IPS-18a (cell line): Measurements from ENCODE around the gene AUTS2.
A peak's percentile ranks its signal among the peaks of the same experiment; 100 is the strongest.

Source experiments
- H3K27ac ChIP-seq: one replicate; pipeline ENCODE4 v1.5.1; 2013; ENCODE audit warnings: low read length
- H3K27me3 ChIP-seq: one replicate; pipeline ENCODE4 v1.6.1; 2013; ENCODE audit warnings: mild to moderate bottlenecking, low read length; ENCODE audit not compliant: control insufficient read depth, insufficient read depth
- H3K36me3 ChIP-seq: one replicate; pipeline ENCODE4 v1.6.1; 2013; ENCODE audit warnings: low read depth, low read length; ENCODE audit not compliant: control insufficient read depth
- H3K4me1 ChIP-seq: one replicate; pipeline ENCODE4 v1.6.1; 2013; ENCODE audit warnings: low read depth, low read length; ENCODE audit not compliant: control insufficient read depth
- H3K4me3 ChIP-seq: one replicate; pipeline ENCODE4 v1.5.1; 2013; ENCODE audit warnings: low read length
- H3K9ac ChIP-seq: one replicate; pipeline ENCODE4 v1.6.1; 2013; ENCODE audit warnings: mild to moderate bottlenecking, low read length, moderate library complexity
- H3K9me3 ChIP-seq: one replicate; pipeline ENCODE4 v1.6.1; 2013; ENCODE audit warnings: low read depth, low read length; ENCODE audit not compliant: control insufficient read depth

The AUTS2 gene

GRCh38 chr7:69645683-69646082, 47.4 kb downstream of the AUTS2 start:
- H3K36me3 ChIP-seq, result no peaks in the 10 kb centered on the region
- no peaks in the 10 kb centered on the region for H3K9me3 ChIP-seq
- no peak overlapping the region for H3K27ac ChIP-seq
- H3K9ac ChIP-seq, result no peak overlapping the region
- peaks cover 28% of the 10 kb centered on the region for H3K4me1 ChIP-seq
- peak overlapping the region; percentile 3 for H3K4me3 ChIP-seq
- peaks cover 41% of the 10 kb centered on the region for H3K27me3 ChIP-seq

GRCh38 chr7:69651101-69651590, 52.9 kb downstream of the AUTS2 start:
- Histone ChIP-seq H3K36me3 (no peaks in the 10 kb centered on the region), H3K9me3 (no peaks in the 10 kb centered on the region), H3K4me3 (no peak overlapping the region), H3K4me1 (peaks cover 28% of the 10 kb centered on the region), H3K27me3 (peaks cover 39% of the 10 kb centered on the region), H3K9ac (no peak overlapping the region), H3K27ac (no peak overlapping the region)

- Histone ChIP-seq H3K9me3 (no peaks in the 10 kb centered on the region), H3K27me3 (peaks cover 33% of the 10 kb centered on the region), H3K9ac (no peak overlapping the region), H3K27ac (no peak overlapping the region), H3K36me3 (no peaks in the 10 kb centered on the region), H3K4me1 (peaks cover 36% of the 10 kb centered on the region), H3K4me3 (no peak overlapping the region)
These were observed 54.8 kb downstream of the AUTS2 start for GRCh38 chr7:69652947-69653701.

GRCh38 chr7:69653806-69654205, 55.5 kb downstream of the AUTS2 start:
- H3K4me1 ChIP-seq, result peaks cover 36% of the 10 kb centered on the region
- no peaks in the 10 kb centered on the region for H3K9me3 ChIP-seq
- no peaks in the 10 kb centered on the region for H3K36me3 ChIP-seq
- H3K27ac ChIP-seq, result no peak overlapping the region
- H3K9ac ChIP-seq, result no peak overlapping the region
- no peak overlapping the region for H3K4me3 ChIP-seq
- H3K27me3 ChIP-seq, result peaks cover 28% of the 10 kb centered on the region

GRCh38 chr7:69654381-69654780, 56.1 kb downstream of the AUTS2 start:
- Histone ChIP-seq H3K9ac (no peak overlapping the region), H3K27me3 (peaks cover 22% of the 10 kb centered on the region), H3K9me3 (no peaks in the 10 kb centered on the region), H3K27ac (no peak overlapping the region), H3K4me3 (no peak overlapping the region), H3K4me1 (peaks cover 40% of the 10 kb centered on the region), H3K36me3 (no peaks in the 10 kb centered on the region)

GRCh38 chr7:69654849-69655707, 56.8 kb downstream of the AUTS2 start:
- Histone ChIP-seq H3K4me3 (no peak overlapping the region), H3K9ac (no peak overlapping the region), H3K36me3 (no peaks in the 10 kb centered on the region), H3K4me1 (peaks cover 47% of the 10 kb centered on the region), H3K27me3 (peaks cover 16% of the 10 kb centered on the region), H3K9me3 (no peaks in the 10 kb centered on the region), H3K27ac (no peak overlapping the region)

GRCh38 chr7:69656077-69656476, 57.8 kb downstream of the AUTS2 start:
- peaks cover 51% of the 10 kb centered on the region for H3K4me1 ChIP-seq
- no peak overlapping the region for H3K4me3 ChIP-seq
- H3K27me3 ChIP-seq, result peaks cover 12% of the 10 kb centered on the region
- H3K27ac ChIP-seq, result no peak overlapping the region
- H3K9me3 ChIP-seq, result no peaks in the 10 kb centered on the region
- no peak overlapping the region for H3K9ac ChIP-seq
- no peaks in the 10 kb centered on the region for H3K36me3 ChIP-seq

GRCh38 chr7:69656890-69657289, 58.6 kb downstream of the AUTS2 start:
- Histone ChIP-seq H3K36me3 (no peaks in the 10 kb centered on the region), H3K9ac (no peak overlapping the region), H3K9me3 (no peaks in the 10 kb centered on the region), H3K4me1 (peaks cover 48% of the 10 kb centered on the region), H3K4me3 (no peak overlapping the region), H3K27ac (no peak overlapping the region), H3K27me3 (peaks cover 8% of the 10 kb centered on the region)

GRCh38 chr7:69657331-69657730, 59.1 kb downstream of the AUTS2 start:
- Histone ChIP-seq H3K9ac (no peak overlapping the region), H3K36me3 (no peaks in the 10 kb centered on the region), H3K4me3 (no peak overlapping the region), H3K4me1 (peaks cover 48% of the 10 kb centered on the region), H3K27me3 (peaks cover 8% of the 10 kb centered on the region), H3K9me3 (no peaks in the 10 kb centered on the region), H3K27ac (no peak overlapping the region)

GRCh38 chr7:69657985-69658384, 59.7 kb downstream of the AUTS2 start:
- Histone ChIP-seq H3K9me3 (no peaks in the 10 kb centered on the region), H3K9ac (no peak overlapping the region), H3K4me1 (peaks cover 48% of the 10 kb centered on the region), H3K36me3 (no peaks in the 10 kb centered on the region), H3K4me3 (no peak overlapping the region), H3K27ac (no peak overlapping the region), H3K27me3 (peaks cover 7% of the 10 kb centered on the region)

GRCh38 chr7:69659983-69660382, 61.7 kb downstream of the AUTS2 start:
- no peaks in the 10 kb centered on the region for H3K36me3 ChIP-seq
- no peak overlapping the region for H3K9ac ChIP-seq
- H3K9me3 ChIP-seq, result no peaks in the 10 kb centered on the region
- H3K27ac ChIP-seq, result no peak overlapping the region
- peaks cover 40% of the 10 kb centered on the region for H3K4me1 ChIP-seq
- H3K4me3 ChIP-seq, result peak overlapping the region; percentile 5
- H3K27me3 ChIP-seq, result no peaks in the 10 kb centered on the region
